NCI-H1930 (cell line): ENCODE results near the gene PSME3.

Experiments used
- DNase-seq, 2 experiments: peaks; one replicate each; lab custom pipeline; 2025; lab: John Stamatoyannopoulos, UW

PSME3 gene, protein sequence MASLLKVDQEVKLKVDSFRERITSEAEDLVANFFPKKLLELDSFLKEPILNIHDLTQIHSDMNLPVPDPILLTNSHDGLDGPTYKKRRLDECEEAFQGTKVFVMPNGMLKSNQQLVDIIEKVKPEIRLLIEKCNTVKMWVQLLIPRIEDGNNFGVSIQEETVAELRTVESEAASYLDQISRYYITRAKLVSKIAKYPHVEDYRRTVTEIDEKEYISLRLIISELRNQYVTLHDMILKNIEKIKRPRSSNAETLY

DNA sequence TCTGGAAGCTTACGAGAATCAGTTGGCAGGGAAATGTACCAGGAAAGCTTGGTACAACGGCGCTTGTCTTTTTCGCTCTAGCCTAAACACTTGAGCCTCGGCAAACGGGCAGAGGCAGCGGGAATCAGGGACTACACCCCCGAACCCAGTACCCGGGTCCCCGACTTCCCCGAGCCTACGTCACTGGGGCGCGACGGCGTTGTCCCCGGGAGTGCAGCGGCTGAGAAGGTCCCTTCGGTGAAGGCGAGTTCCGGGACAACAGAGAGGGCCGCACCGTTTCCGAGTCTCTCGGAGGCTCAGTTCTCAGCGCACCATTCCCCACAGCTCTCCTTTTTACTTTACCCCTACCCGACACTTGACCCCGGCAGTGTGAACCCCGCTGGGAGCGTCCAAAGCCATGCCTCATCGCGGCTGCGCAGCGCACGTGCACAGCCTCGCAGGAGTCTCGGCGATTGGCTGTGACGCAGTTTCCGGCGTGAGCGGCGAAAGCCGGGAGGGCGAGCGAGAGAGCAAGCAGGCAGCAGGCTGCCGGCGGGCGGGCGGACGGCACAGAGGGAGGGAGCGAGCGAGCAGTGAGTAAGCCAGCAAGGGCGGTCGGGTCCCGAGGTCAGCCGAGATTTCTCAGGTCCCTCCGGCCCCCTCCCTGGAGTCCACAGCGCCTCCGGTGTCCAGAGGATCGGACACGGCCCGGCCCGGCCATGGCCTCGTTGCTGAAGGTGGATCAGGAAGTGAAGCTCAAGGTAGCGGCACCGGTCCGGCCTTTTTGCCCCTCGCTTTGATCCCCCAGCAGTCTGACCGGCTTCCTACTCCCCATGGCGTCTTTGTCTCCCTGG lies at the start of gene PSME3:
TSS of gene PSME3 (plus strand) at position 464 of the 833 bp plus-strand sequence. CDS start at position 699, 235 bp downstream.
- DNase-seq, result peak; percentile 67 to 84

DNA sequence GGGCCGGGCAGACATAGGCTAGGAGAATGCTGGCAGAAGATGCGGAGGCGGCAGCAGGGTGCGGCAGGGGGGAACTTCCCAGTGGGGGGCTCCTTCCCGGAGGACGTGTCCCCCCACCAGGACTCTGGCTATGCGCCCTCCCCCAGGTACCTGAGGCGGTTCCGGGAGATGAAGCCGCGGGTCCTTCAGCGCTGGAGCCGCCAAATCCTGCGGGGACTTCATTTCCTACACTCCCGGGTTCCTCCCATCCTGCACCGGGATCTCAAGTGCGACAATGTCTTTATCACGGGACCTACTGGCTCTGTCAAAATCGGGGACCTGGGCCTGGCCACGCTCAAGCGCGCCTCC lies 49.4 kb upstream of the PSME3 start:
- no peak for DNase-seq

DNA sequence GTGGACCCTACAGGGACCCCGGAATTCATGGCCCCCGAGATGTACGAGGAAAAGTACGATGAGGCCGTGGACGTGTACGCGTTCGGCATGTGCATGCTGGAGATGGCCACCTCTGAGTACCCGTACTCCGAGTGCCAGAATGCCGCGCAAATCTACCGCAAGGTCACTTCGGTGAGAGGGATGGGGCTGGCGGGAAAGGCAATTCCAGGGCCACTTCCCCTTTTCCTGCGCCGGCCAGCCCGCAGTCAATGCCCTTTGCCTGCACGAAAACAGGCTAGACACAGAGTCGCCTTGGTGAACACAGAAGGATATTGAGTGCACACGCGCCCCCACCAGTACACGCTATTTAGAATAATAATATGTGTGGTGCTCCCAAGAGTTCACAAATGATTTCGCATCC lies 48.8 kb upstream of the PSME3 start:
- DNase-seq, result no peak

GRCh38 chr17:42784811-42785592 lies 48.2 kb upstream of the PSME3 start:
- no peak for DNase-seq

- no peak for DNase-seq
Measured at GRCh38 chr17:42787266-42787665, 45.9 kb upstream of the PSME3 start.

DNA sequence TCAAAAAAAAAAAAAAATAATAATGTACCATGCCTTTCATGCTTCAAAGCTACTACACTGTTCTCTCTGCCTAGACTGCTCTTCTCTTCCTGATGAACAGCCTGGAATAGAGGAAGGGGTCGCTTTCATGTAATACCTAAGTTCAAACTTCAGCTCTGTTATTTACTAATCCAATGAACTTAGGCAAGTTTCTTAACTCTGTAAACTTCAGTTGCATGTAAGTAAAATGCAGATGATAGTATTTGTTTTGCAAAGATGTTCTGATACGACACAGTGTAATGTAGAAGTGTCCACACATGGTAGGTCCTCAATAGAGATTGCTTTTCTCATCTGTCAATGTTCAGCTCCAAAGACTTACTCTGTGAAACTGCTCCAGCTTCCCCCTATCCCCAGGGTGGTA lies 41.2 kb upstream of the PSME3 start:
- no peak for DNase-seq

DNA sequence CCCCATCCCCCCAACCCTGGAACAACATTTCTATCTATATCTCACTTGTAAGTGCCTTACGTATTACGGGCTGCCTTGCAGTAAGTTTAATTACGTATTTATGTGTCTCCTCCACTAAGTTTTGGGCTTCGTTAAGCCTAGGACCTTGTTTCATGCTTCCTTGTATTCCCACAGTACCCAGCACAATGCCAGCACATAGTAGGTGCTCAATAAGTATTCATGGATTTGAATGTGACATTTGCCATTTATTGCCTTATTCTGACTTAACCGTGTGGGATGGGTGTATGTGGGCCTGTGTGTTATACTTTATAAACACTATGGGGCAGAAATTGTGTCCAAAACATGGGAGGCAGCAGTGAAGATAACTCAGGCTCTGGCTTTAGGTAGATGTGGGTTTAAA lies 40.7 kb upstream of the PSME3 start:
- DNase-seq, result no peak

DNA sequence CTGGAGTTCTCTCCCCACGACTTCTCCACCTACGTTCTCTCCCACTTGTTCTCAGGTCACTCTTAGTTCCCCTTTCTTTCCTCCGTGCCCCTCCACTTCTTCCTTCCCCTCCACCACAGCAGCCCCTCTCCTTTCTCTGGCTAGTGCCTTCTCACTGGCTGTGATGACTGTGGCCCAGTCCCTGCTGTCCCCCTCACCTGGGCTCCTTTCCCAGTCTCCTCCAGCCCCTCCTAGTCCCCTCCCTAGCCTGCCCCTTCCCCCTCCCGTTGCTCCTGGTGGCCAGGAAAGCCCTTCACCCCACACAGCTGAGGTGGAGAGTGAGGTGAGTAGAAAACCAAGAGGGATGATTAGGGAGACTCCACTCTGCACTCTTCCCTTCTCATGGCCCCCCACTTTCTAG lies 38.1 kb upstream of the PSME3 start:
- DNase-seq, result no peak

GRCh38 chr17:42795465-42795864 lies 37.7 kb upstream of the PSME3 start:
- DNase-seq, result no peak

DNA sequence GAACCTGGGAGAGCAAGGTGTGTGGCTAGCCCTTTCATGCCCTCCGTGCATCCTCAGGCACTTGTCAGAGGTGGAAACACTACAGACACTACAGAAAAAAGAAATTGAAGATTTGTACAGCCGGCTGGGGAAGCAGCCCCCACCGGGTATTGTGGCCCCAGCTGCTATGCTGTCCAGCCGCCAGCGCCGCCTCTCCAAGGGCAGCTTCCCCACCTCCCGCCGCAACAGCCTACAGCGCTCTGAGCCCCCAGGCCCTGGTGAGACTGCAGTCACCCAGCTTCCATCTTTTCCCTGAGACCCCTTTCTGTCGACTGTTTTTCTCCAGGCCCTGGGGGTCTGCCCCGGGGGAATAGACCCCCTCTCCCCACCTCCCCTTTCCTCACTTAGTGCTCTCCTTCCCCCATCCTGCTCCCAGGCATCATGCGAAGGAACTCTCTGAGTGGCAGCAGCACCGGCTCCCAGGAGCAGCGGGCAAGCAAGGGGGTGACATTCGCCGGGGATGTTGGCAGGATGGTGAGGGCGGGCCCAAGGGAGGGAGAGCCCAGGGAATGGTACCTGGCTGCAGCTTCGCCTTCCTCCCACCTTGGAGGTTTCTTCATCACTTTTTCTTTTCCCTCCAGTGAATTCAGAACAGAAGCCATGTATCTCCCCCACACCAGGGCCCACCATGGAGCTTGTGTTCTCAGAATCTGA lies 37.0 kb upstream of the PSME3 start:
- no peak for DNase-seq

- DNase-seq, result no peak
Measured at GRCh38 chr17:42797067-42798007, 35.9 kb upstream of the PSME3 start.

DNA sequence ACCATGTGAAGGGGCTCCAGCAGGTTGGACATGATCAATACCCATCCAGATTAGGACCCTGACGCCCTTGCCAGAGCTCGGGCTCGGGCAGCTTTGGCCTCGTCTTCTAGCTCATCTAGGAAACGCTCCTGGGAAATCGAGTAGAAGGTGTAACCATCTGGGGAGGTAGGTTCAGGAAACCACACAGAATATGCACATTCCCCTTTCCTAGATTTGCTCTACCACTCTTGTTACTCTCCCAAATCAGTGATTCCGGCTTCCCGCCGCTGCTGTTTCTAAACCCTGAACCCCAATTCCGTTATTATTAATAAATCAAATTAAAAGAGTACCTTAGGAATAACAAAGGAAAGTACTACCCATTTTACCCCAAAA lies 35.2 kb upstream of the PSME3 start:
- DNase-seq, result no peak

GRCh38 chr17:42798383-42799380 lies 34.5 kb upstream of the PSME3 start, which contains the start of the genes CNTD1 and COA3:
Gene CNTD1, plus strand, starts transcription at chr17:42798861. Its CDS starts 207 bp downstream, at chr17:42799068.
Gene COA3, minus strand, starts transcription at chr17:42798704. Its CDS starts 23 bp downstream, at chr17:42798681.
- DNase-seq, result peak; percentile 82 to 83

DNA sequence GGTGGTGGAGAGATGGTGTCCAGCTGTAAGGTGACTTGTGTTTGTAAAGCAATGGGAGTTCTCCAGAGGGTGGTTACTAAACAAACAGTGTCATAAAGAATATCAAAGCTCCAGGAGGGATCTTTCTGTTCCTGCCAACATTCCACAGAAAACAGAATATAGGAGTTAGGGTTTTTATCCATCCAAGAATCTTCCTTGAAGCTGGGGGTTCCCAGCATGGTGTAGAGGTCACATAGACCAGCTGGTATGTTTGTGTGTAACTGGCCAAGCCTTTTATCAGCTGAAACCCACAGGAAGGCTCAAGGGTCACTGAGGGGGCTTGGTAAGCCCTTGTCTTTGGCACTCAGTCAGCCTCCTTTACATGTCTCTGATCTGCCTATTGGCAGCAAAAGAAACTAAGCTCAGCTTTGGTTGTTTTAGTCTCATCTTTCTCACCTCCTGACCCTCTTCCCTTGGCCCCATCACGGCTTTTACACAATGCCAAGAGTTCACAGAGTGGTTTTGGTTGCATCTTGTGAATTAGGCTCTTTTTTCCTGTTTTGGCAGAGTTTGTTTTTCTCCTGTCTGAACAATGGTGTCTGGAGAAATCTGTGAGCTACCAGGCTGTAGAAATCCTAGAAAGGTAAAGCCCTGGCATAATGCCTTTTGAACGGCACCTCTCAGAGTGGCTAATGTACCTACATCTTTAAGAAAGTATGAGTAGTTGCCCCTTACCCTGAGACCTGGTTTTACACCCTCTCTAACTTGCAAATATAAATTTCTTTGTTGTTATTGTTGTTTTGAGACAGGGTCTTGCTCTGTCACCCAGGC lies 29.9 kb upstream of the PSME3 start:
- no peak for DNase-seq

DNA sequence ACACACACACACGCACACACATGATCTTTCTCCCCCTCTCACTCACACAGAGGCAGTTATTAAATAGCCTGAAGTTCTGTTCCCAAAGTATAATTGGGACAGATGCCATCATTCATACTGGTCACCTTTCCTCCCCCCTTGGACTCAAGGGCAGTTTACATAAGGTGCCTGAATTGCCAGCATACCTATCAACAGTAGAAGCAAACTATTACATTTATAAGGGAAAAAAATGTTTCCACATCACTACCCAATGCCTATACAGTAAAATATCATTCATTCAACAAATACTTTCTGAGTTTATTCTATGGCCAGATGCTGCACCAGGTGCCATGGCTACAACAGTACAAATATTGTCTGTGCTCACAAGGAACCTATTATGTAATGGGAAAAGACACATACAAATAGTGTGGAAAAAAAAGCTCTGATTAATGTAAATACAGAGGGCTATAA lies 28.3 kb upstream of the PSME3 start:
- DNase-seq, result no peak

DNA sequence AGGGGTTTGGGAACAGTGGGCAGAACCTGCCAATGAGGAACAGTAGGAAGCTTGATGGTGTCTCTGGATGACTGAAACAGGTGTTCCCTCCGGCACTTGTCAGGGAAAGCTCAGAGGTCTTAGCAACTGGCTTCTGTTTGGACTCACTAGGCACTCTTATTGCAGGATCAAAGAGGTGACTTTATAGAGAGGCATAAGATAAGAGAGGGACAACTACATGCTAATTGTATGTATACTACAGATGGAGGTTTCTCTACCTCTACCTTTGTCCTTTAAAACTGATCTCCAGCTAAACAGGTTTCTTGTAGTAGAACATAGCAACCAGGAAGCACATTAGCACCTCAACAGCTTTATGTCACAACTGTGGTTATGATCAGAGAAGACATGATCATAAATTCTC lies 26.9 kb upstream of the PSME3 start:
- DNase-seq, result no peak

DNA sequence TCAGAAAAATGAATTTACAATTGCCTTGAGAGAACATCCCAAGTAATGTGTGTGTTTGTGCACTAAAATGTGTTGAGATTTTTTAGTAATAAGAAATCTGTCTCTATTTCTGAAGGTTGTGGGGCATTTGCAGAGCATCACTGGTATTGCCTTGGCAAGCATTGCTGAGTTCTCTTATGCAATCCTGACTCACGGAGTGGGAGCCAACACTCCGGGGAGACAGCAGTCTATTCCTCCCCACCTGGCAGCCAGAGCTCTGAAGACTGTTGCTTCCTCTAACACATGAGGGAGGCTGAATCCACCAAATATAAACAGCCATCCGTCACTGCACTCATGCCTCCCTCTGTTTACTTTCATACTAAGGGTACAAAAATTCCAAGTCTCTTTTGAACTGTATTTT lies 23.9 kb upstream of the PSME3 start:
- no peak for DNase-seq

GRCh38 chr17:42814633-42815399 lies 18.4 kb upstream of the PSME3 start:
- no peak for DNase-seq
